H1 (cell line): ENCODE data around the gene FGF14. TPM values are rescaled to one million over a fixed set of nuclear protein-coding genes. Genes with fewer than 3 reads are reported as not detected.

ENCODE experiments used
- CTCF ChIA-PET: fragments of 300-600 bp; sonication (Branson Sonifier 250); formaldehyde crosslinking; loops from one replicate; lab custom pipeline; 2021; ENCODE audit not compliant: partially characterized antibody; lab: Charles Lee
- POLR2A ChIA-PET: fragments of 300-600 bp; sonication (Branson Sonifier 250); formaldehyde crosslinking; loops from one replicate; lab custom pipeline; 2021; ENCODE audit warnings: inconsistent platforms; ENCODE audit not compliant: partially characterized antibody; lab: Charles Lee
- DNase-seq, 2 experiments: peaks; one replicate each; pipeline versions ENCODE4 v3.0.0 to v3.0.0-alpha.2; 2010 to 2022; ENCODE audit warnings: low spot score in 2 of 2, low read depth in 1 of 2, mixed read lengths in 1 of 2
- FAIRE-seq: peaks from 2 replicates; lab custom pipeline; 2011; peaks lifted over from hg19 to GRCh38; lab: Jason Lieb, UNC
- H2AFZ ChIP-seq: 2 replicates; pipeline ENCODE4 v1.8.1; 2012; ENCODE audit warnings: low read length, inconsistent platforms
- H2AK5ac ChIP-seq: 2 replicates; pipeline ENCODE4 v1.6.1; 2013; ENCODE audit warnings: low read depth, low read length
- H2BK120ac ChIP-seq: replicated peaks from 2 replicates; pipeline ENCODE3; 2013; ENCODE audit warnings: low read depth, low read length, inconsistent platforms
- H2BK12ac ChIP-seq: 2 replicates; pipeline ENCODE4 v1.6.1; 2013; ENCODE audit warnings: low read depth, low read length
- H2BK15ac ChIP-seq: 2 replicates; pipeline ENCODE4 v1.6.1; 2013; ENCODE audit warnings: low read length
- H2BK20ac ChIP-seq: 2 replicates; pipeline ENCODE4 v1.6.1; 2013; ENCODE audit warnings: low read length
- H2BK5ac ChIP-seq: 2 replicates; pipeline ENCODE4 v1.6.1; 2013; ENCODE audit warnings: low read depth, low read length
- H3K14ac ChIP-seq: 2 replicates; pipeline ENCODE4 v1.6.1; 2013; ENCODE audit warnings: inconsistent platforms; ENCODE audit not compliant: insufficient read length
- H3K18ac ChIP-seq: 2 replicates; pipeline ENCODE4 v1.6.1; 2013; ENCODE audit warnings: low read length; ENCODE audit errors: extremely low read depth
- H3K23ac ChIP-seq: 2 replicates; pipeline ENCODE4 v1.6.1; 2013; ENCODE audit warnings: inconsistent platforms; ENCODE audit not compliant: insufficient read length
- H3K23me2 ChIP-seq: 2 replicates; pipeline ENCODE4 v1.6.1; 2013; ENCODE audit warnings: low read depth, low read length
- H3K27ac ChIP-seq: 2 replicates; pipeline ENCODE4 v1.6.1; 2011; ENCODE audit warnings: low read depth, low read length, inconsistent platforms
- H3K27me3 ChIP-seq, 4 experiments: replicated peaks in 1 of 4; 1 replicate in 1 of 4; 2 replicates in 3 of 4; pipeline versions ENCODE4 v1.6.1 to v1.8.1; 2011 to 2013; ENCODE audit warnings: low read length in 3 of 4, mild to moderate bottlenecking in 3 of 4, inconsistent platforms in 2 of 4, mixed read lengths in 2 of 4, moderate library complexity in 1 of 4; ENCODE audit not compliant: control insufficient read depth in 3 of 4, insufficient read depth in 3 of 4; ENCODE audit errors: extremely low read depth in 1 of 4
- H3K36me3 ChIP-seq, 4 experiments: 2 replicates each; pipeline versions ENCODE4 v1.6.1 to v1.8.1; 2011 to 2013; ENCODE audit warnings: mild to moderate bottlenecking in 4 of 4, low read length in 3 of 4, moderate library complexity in 2 of 4, control low read depth in 1 of 4, inconsistent platforms in 1 of 4; ENCODE audit not compliant: insufficient read depth in 4 of 4, control insufficient read depth in 2 of 4
- H3K4ac ChIP-seq: replicated peaks from 2 replicates; pipeline ENCODE3; 2013; ENCODE audit warnings: low read length, low read depth, mixed read lengths, inconsistent platforms; ENCODE audit not compliant: insufficient read length
- H3K4me1 ChIP-seq, 4 experiments: replicated peaks in 1 of 4; 1 replicate in 1 of 4; 2 replicates in 3 of 4; pipeline versions ENCODE4 v1.6.1 to v1.8.1; 2011 to 2013; ENCODE audit warnings: low read length in 3 of 4, inconsistent platforms in 2 of 4, mixed read lengths in 1 of 4; ENCODE audit not compliant: insufficient read depth in 4 of 4, control insufficient read depth in 3 of 4
- H3K4me2 ChIP-seq, 2 experiments: 2 replicates each; pipeline versions ENCODE4 v1.6.1 to v1.8.1; 2011 to 2013; ENCODE audit warnings: low read depth in 2 of 2, low read length in 2 of 2, control low read depth in 1 of 2, inconsistent platforms in 1 of 2, mild to moderate bottlenecking in 1 of 2; ENCODE audit not compliant: insufficient read depth in 1 of 2
- H3K4me3 ChIP-seq, 4 experiments: fragments of 200-600, 300-600 bp in 1 of 4; sonication (generic), shearing (Covaris generic), sonication (Bioruptor Twin) in 1 of 4; 2 replicates each; pipeline versions ENCODE4 v1.5.1 to v1.8.1; 2011 to 2016; ENCODE audit warnings: low read length in 4 of 4, low read depth in 3 of 4, control low read depth in 2 of 4, inconsistent platforms in 2 of 4, mild to moderate bottlenecking in 2 of 4, mixed read lengths in 1 of 4, moderate library complexity in 1 of 4; ENCODE audit not compliant: insufficient read depth in 2 of 4; ENCODE audit errors: extremely low read depth in 1 of 4
- H3K56ac ChIP-seq: replicated peaks from 2 replicates; pipeline ENCODE3; 2013; ENCODE audit warnings: low read depth, mild to moderate bottlenecking, mixed read lengths, low read length, inconsistent platforms; ENCODE audit not compliant: insufficient read length
- H3K79me1 ChIP-seq: 2 replicates; pipeline ENCODE4 v1.6.1; 2013; ENCODE audit warnings: low read depth, low read length, control low read depth
- H3K79me2 ChIP-seq, 2 experiments: 2 replicates each; pipeline versions ENCODE4 v1.6.1 to v1.8.1; 2012 to 2013; ENCODE audit warnings: low read length in 2 of 2, mild to moderate bottlenecking in 2 of 2, inconsistent platforms in 1 of 2; ENCODE audit not compliant: insufficient read depth in 2 of 2, control insufficient read depth in 1 of 2
- H3K9ac ChIP-seq, 4 experiments: replicated peaks in 1 of 4; 1 replicate in 1 of 4; 2 replicates in 3 of 4; pipeline versions ENCODE4 v1.6.1 to v1.8.1; 2011 to 2013; ENCODE audit warnings: low read depth in 3 of 4, low read length in 3 of 4, control low read depth in 2 of 4, mild to moderate bottlenecking in 2 of 4, moderate library complexity in 2 of 4, inconsistent platforms in 1 of 4; ENCODE audit errors: extremely low read depth in 1 of 4
- H3K9me3 ChIP-seq, 2 experiments: 2 replicates each; pipeline versions ENCODE4 v1.6.1 to v1.8.1; 2012 to 2013; ENCODE audit warnings: mild to moderate bottlenecking in 2 of 2, moderate library complexity in 2 of 2, control low read depth in 1 of 2, inconsistent platforms in 1 of 2, low read depth in 1 of 2, low read length in 1 of 2, mixed read lengths in 1 of 2; ENCODE audit not compliant: insufficient read depth in 2 of 2
- H4K20me1 ChIP-seq, 2 experiments: replicated peaks in 1 of 2; 2 replicates each; pipeline versions ENCODE3 to v1.8.1; 2011 to 2013; ENCODE audit warnings: inconsistent platforms in 2 of 2, low read length in 2 of 2, mild to moderate bottlenecking in 1 of 2; ENCODE audit not compliant: insufficient read depth in 2 of 2, control insufficient read depth in 1 of 2
- H4K5ac ChIP-seq: 2 replicates; pipeline ENCODE4 v1.6.1; 2013; ENCODE audit warnings: low read length, low read depth, mixed read lengths, inconsistent platforms; ENCODE audit not compliant: insufficient read length
- H4K8ac ChIP-seq: 2 replicates; pipeline ENCODE4 v1.8.0; 2013; ENCODE audit warnings: mild to moderate bottlenecking, moderate library complexity, low read length, inconsistent platforms; ENCODE audit not compliant: insufficient read depth; ENCODE audit errors: extremely low read depth
- H4K91ac ChIP-seq: replicated peaks from 2 replicates; pipeline ENCODE3; 2013; ENCODE audit warnings: low read length, mixed read lengths, inconsistent platforms; ENCODE audit not compliant: insufficient read length
- CBX5 ChIP-seq: fragments of 300-800, 300-1000 bp; sonication (generic); IDR thresholded peaks from 2 replicates; pipeline ENCODE4 v1.7.1; 2016; ENCODE audit warnings: antibody characterized with exemption, low read length, low read depth
- CEBPB ChIP-seq: IDR thresholded peaks from 2 replicates; pipeline ENCODE4 v1.6.1; 2012; ENCODE audit warnings: low read depth, low read length
- USF2 ChIP-seq: IDR thresholded peaks from 2 replicates; pipeline ENCODE4 v1.6.1; 2011; ENCODE audit warnings: low read length, improper control_type of control experiment
- WGBS, 2 experiments: shearing (Covaris generic) in 1 of 2; methylation state at CpG; one replicate each; pipeline versions ENCODE4 v1.1.6 to v1.1.7; 2013 to 2015; ENCODE audit warnings: low lambda C conversion rate in 2 of 2, mixed read lengths in 2 of 2, inconsistent platforms in 1 of 2, low coverage in 1 of 2, missing lambda C conversion rate in 1 of 2; ENCODE audit not compliant: insufficient replicate concordance in 2 of 2, insufficient coverage in 1 of 2, insufficient read length in 1 of 2; ENCODE audit errors: extremely low coverage in 1 of 2, missing lambda C conversion rate in 1 of 2; 5-methylcytosine and 5-hydroxymethylcytosine counted together
- polyA plus RNA-seq, 7 experiments: library from polyadenylated mRNA; depleted of rRNA in 3 of 7; stranded (reverse) in 5 of 7; unstranded in 2 of 7; fragments of >200 nt in 5 of 7; fragments of 200-250 nt in 2 of 7; gene quantifications; 1 replicate in 5 of 7; 2 replicates in 1 of 7; 4 replicates in 1 of 7; pipeline versions ENCODE4 v1.2.1 to v1.2.3, GENCODE V29; 2011 to 2013; ENCODE audit warnings: missing spikeins in 2 of 7, mixed read lengths in 2 of 7
- total RNA-seq: library from RNA; stranded (reverse); fragmentation: NEBNext Ultra II Directional; extraction: Animal tissue kit (Norgen Biotek cat#: 25700); gene quantifications from 2 replicates; pipeline ENCODE4 v1.2.1, GENCODE V29; 2021

FGF14 gene
- total and polyA plus RNA-seq, 2 of the 8 experiments (the other 6 are each of a cell fraction or from before 2014, with no cell fraction given), result 0.05 to 0.58 TPM

GRCh38 chr13:101712026-101712348 lies 689.9 kb downstream of the FGF14 start:
- Histone ChIP-seq H4K20me1 (no peaks in the 10 kb centered on the region), H3K4me2 (no peak overlapping the region), H3K56ac (no peak overlapping the region), H2BK15ac (no peak overlapping the region), H3K9me3 (no peaks in the 10 kb centered on the region), H2BK12ac (no peak overlapping the region), H3K9ac (no peak overlapping the region), H3K18ac (no peak overlapping the region), H3K79me2 (no peaks in the 10 kb centered on the region), H2BK20ac (no peak overlapping the region), H2BK120ac (no peak overlapping the region), H3K4me1 (peaks cover 0 to 6% (median 3%) of the 10 kb centered on the region in 4 experiments; a peak in 2 of 7 replicates), H3K23me2 (no peaks in the 10 kb centered on the region), H3K27me3 (no peaks in the 10 kb centered on the region; a peak in 1 of 7 replicates), H4K91ac (no peak overlapping the region), H4K8ac (no peak overlapping the region), H3K14ac (no peak overlapping the region), H2AK5ac (no peak overlapping the region), H2BK5ac (no peak overlapping the region), H3K4me3 (no peak overlapping the region), H2AFZ (no peak overlapping the region), H3K27ac (no peak overlapping the region), H3K23ac (no peak overlapping the region), H3K36me3 (no peaks in the 10 kb centered on the region), H3K4ac (no peak overlapping the region), H3K79me1 (no peaks in the 10 kb centered on the region), H4K5ac (no peak overlapping the region)
- DNase-seq (no peak), FAIRE-seq (no peak)
- CTCF ChIA-PET, result no interaction called here
- POLR2A ChIA-PET, result no interaction called here
- 86% methylated on average over 2 of the region's 2 CpGs; no CpG with 5 or more reads in 1 of the 2 experiments for WGBS, 2 experiments
- TF ChIP-seq CEBPB (no peak), USF2 (no peak), CBX5 (no peak)
